ENCODE results near the gene TC2N. TPM values are rescaled to one million over a fixed set of nuclear protein-coding genes. Genes with fewer than 3 reads are reported as not detected.

TC2N gene
- total and polyA plus RNA-seq, 2 donors (not counting 3 experiments of a cell fraction or from before 2014, with no cell fraction given): 0.40 TPM; not detected in 1

DNA sequence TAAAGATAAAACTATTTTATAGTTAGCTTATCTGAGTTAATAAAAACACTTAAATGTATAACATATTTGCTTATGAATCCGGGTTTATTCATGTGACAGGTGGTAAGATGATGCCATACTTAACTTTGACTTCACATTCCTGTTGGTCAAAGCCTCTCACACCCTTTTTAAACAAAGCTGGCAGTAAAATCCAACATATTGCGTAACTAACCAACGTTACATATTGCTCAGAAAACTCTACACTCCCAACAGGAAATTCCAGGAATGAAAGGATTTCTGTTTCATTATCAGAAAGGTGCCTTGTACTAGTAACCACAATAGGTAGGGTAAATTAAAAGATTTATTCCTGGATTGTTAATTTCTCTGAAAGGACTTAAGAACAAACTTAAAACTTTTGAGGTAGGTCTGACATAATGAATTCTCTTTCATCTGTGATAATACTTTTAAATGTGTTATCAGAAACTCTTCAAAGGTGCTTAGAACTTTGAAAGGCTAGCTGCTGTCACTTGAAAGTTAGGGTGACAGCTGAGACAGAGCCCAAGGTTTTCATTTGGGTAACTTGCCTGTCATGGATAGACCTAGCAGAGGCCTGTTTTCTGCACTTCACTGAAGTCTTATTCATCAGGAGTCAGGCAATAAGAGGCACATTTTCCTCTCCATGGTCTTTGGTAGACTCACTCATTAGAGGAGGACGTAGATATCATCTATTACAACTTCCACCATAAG is 111.6 kb downstream of the TC2N start:
- DNase-seq (ENCODE audit: low read depth, low spot score) (no peak), FAIRE-seq (no peak)
- Histone ChIP-seq H3K4me3 (replicated peaks in 1 of 3; ENCODE audit: insufficient read depth in 1 of 3, low read depth in 1 of 3, low read length in 3 of 3) (no peak overlapping the region), H3K27ac (ENCODE audit: insufficient read depth, low read depth, low read length) (no peak overlapping the region), H4K20me1 (replicated peaks; ENCODE audit: control insufficient read depth, extremely low read depth, insufficient read depth, low read length) (no peaks in the 10 kb centered on the region), H3K36me3 (ENCODE audit: control insufficient read depth in 2 of 2, extremely low read depth in 1 of 2, insufficient read depth in 2 of 2, low read length in 2 of 2) (no peaks in the 10 kb centered on the region), H3K9me3 (replicated peaks; ENCODE audit: control insufficient read depth, insufficient read depth, low read length) (no peaks in the 10 kb centered on the region), H3K79me2 (ENCODE audit: control insufficient read depth, insufficient read depth, low read length) (no peaks in the 10 kb centered on the region), H3K4me1 (ENCODE audit: control insufficient read depth, extremely low read depth, insufficient read depth, low read length) (no peaks in the 10 kb centered on the region), H3K4me2 (ENCODE audit: insufficient read depth, low read length) (no peak overlapping the region), H3K27me3 (ENCODE audit: control insufficient read depth in 2 of 2, insufficient read depth in 2 of 2, low read length in 2 of 2) (peaks cover 2 to 7% of the 10 kb centered on the region in 2 experiments), H2AFZ (ENCODE audit: low read depth, low read length) (no peak overlapping the region), H3K9me1 (replicated peaks; ENCODE audit: control insufficient read depth, extremely low read depth, insufficient read depth, low read length) (no peaks in the 10 kb centered on the region), H3K9ac (replicated peaks; ENCODE audit: extremely low read depth, insufficient read depth, low read length) (no peak overlapping the region)
- TF ChIP-seq GATA2 (IDR thresholded peaks at IDR 0.05; ENCODE audit: insufficient read depth, insufficient read length, low read depth, low read length) (no peak), FOS (IDR thresholded peaks at IDR 0.05; ENCODE audit: borderline replicate concordance, insufficient read depth, low read length) (no peak)
- CTCF ChIA-PET: no interaction called here
- intact Hi-C loops (cut with micrococcal nuclease): no loop called here
- POLR2A ChIA-PET: no interaction called here
- dilution Hi-C loops (cut with MboI; ENCODE audit: extremely low pct_ligation_motif_present, low sequenced_read_pairs): no loop called here
- BruUV-seq (replicated peaks): no TSS peak

GRCh38 chr14:91754819-91755218 is 112.5 kb downstream of the TC2N start:
- intact Hi-C loops (cut with micrococcal nuclease) (no loop called here), dilution Hi-C loops (cut with MboI; ENCODE audit: extremely low pct_ligation_motif_present, low sequenced_read_pairs) (no loop called here)
- Histone ChIP-seq H3K27ac (ENCODE audit: insufficient read depth, low read depth, low read length) (no peak overlapping the region), H3K4me1 (ENCODE audit: control insufficient read depth, extremely low read depth, insufficient read depth, low read length) (no peaks in the 10 kb centered on the region), H3K27me3 (ENCODE audit: control insufficient read depth in 2 of 2, insufficient read depth in 2 of 2, low read length in 2 of 2) (peaks cover 2 to 7% of the 10 kb centered on the region in 2 experiments), H3K4me2 (ENCODE audit: insufficient read depth, low read length) (no peak overlapping the region), H4K20me1 (replicated peaks; ENCODE audit: control insufficient read depth, extremely low read depth, insufficient read depth, low read length) (no peaks in the 10 kb centered on the region), H3K79me2 (ENCODE audit: control insufficient read depth, insufficient read depth, low read length) (no peaks in the 10 kb centered on the region), H3K9ac (replicated peaks; ENCODE audit: extremely low read depth, insufficient read depth, low read length) (no peak overlapping the region), H3K4me3 (replicated peaks in 1 of 3; ENCODE audit: insufficient read depth in 1 of 3, low read depth in 1 of 3, low read length in 3 of 3) (no peak overlapping the region), H3K36me3 (ENCODE audit: control insufficient read depth in 2 of 2, extremely low read depth in 1 of 2, insufficient read depth in 2 of 2, low read length in 2 of 2) (no peaks in the 10 kb centered on the region), H2AFZ (ENCODE audit: low read depth, low read length) (no peak overlapping the region), H3K9me3 (replicated peaks; ENCODE audit: control insufficient read depth, insufficient read depth, low read length) (no peaks in the 10 kb centered on the region), H3K9me1 (replicated peaks; ENCODE audit: control insufficient read depth, extremely low read depth, insufficient read depth, low read length) (no peaks in the 10 kb centered on the region)
- ChIA-PET POLR2A (no interaction called here), CTCF (no interaction called here)
- no TSS peak for BruUV-seq (replicated peaks)
- DNase-seq (ENCODE audit: low read depth, low spot score) (no peak), FAIRE-seq (no peak)
- no peak for TF ChIP-seq MAX (IDR thresholded peaks at IDR 0.05; ENCODE audit: insufficient read depth, insufficient read length)
- no peak for TF ChIP-seq MYC (IDR thresholded peaks at IDR 0.05; ENCODE audit: low read depth, low read length)
- TF ChIP-seq GATA2 (IDR thresholded peaks at IDR 0.05; ENCODE audit: insufficient read depth, insufficient read length, low read depth, low read length): no peak
- TF ChIP-seq POLR2A (IDR thresholded peaks at IDR 0.05; ENCODE audit: low read depth, low read length): no peak
- no peak for TF ChIP-seq POLR2AphosphoS5 (IDR thresholded peaks at IDR 0.05; ENCODE audit: insufficient read depth, low read depth, low read length)
- no peak for TF ChIP-seq EZH2 (IDR thresholded peaks at IDR 0.05; ENCODE audit: borderline replicate concordance, low read depth, low read length, severe bottlenecking)
- no peak for TF ChIP-seq FOS (IDR thresholded peaks at IDR 0.05; ENCODE audit: borderline replicate concordance, insufficient read depth, low read length)
- TF ChIP-seq, protein P1, sequence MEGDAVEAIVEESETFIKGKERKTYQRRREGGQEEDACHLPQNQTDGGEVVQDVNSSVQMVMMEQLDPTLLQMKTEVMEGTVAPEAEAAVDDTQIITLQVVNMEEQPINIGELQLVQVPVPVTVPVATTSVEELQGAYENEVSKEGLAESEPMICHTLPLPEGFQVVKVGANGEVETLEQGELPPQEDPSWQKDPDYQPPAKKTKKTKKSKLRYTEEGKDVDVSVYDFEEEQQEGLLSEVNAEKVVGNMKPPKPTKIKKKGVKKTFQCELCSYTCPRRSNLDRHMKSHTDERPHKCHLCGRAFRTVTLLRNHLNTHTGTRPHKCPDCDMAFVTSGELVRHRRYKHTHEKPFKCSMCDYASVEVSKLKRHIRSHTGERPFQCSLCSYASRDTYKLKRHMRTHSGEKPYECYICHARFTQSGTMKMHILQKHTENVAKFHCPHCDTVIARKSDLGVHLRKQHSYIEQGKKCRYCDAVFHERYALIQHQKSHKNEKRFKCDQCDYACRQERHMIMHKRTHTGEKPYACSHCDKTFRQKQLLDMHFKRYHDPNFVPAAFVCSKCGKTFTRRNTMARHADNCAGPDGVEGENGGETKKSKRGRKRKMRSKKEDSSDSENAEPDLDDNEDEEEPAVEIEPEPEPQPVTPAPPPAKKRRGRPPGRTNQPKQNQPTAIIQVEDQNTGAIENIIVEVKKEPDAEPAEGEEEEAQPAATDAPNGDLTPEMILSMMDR (IDR thresholded peaks at IDR 0.05; ENCODE audit: extremely low read depth in 1 of 2, insufficient read depth in 1 of 2, low read depth in 1 of 2, low read length in 2 of 2): no peak

All from endothelial cell of umbilical vein (primary cell).